Measurements from ENCODE around the gene PACRG. TPM values are rescaled to one million over a fixed set of nuclear protein-coding genes. Genes with fewer than 3 reads are reported as not detected.

PACRG gene
- total RNA-seq, 4 donors from 2014 or later, result 0.95 to 1.3 TPM; not detected in 2

DNA sequence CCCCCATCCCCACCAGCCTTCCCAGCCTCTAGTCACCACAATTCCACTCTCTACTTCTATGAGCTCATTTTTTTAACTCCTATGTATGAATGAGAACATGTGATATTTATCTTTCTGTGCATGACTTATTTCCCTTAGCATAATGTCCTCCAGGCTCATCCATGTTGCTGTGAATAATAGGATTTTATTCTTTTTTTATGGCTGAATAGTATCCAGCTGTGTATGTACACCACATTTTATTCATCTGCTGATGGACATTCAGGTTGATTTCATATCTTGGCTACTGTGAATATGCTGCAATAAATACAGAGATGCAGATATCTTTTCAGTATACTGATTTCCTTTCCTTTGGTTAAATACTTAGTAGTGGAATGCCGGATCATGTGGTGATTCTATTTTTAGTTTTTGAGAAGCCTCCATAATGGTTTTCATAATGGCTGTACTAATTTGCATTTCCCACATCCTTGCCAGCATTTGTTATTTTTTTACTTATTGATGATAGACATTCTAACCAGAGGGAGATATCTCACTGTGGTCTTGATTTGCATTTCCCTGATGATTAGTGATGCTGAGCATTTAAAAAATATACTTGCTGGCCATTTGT, 194.9 kb downstream of the PACRG start:
- no peaks in the 10 kb centered on the region for H3K4me1 ChIP-seq
- peaks cover 0 to 6% (median 6%) of the 10 kb centered on the region in 3 donors for H3K9me3 ChIP-seq
- TF ChIP-seq, protein P1, sequence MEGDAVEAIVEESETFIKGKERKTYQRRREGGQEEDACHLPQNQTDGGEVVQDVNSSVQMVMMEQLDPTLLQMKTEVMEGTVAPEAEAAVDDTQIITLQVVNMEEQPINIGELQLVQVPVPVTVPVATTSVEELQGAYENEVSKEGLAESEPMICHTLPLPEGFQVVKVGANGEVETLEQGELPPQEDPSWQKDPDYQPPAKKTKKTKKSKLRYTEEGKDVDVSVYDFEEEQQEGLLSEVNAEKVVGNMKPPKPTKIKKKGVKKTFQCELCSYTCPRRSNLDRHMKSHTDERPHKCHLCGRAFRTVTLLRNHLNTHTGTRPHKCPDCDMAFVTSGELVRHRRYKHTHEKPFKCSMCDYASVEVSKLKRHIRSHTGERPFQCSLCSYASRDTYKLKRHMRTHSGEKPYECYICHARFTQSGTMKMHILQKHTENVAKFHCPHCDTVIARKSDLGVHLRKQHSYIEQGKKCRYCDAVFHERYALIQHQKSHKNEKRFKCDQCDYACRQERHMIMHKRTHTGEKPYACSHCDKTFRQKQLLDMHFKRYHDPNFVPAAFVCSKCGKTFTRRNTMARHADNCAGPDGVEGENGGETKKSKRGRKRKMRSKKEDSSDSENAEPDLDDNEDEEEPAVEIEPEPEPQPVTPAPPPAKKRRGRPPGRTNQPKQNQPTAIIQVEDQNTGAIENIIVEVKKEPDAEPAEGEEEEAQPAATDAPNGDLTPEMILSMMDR (IDR thresholded peaks at IDR 0.05), result no peak
- TF ChIP-seq POLR2A (IDR thresholded peaks at IDR 0.05), result no peak
- no peaks in the 10 kb centered on the region for H3K36me3 ChIP-seq
- WGBS, 2 donors, result 66 to 73% methylated on average over 1 of the region's 1 CpG
- DNase-seq, result no peak
- intact Hi-C loops (cut with DNase I), result no loop called here
- no peak overlapping the region for H3K27ac ChIP-seq
- H3K27me3 ChIP-seq, result no peaks in the 10 kb centered on the region
- H3K4me3 ChIP-seq, result no peak overlapping the region

DNA sequence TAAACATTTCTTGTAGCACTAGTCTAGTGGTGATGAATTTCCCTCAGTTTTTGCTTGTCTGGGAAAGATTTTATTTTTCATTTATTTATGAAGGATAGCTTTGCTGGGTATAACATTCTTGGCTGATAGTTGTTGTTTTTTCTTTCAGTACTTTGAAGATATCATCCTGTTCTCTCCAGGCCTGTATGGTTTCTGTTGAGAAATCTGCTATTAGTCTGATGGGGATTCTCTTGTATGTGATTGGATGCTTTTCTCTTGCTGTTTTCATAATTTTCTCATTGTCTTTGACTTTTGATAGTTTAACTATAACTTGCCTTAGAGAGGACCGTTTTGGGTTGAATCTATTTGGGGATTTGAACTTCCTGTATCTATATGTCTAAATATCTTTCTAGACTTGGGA, 207.1 kb downstream of the PACRG start:
- Histone ChIP-seq H3K36me3 (no peaks in the 10 kb centered on the region), H3K27me3 (no peaks in the 10 kb centered on the region), H3K9me3 (peaks cover 0 to 18% (median 10%) of the 10 kb centered on the region in 3 donors), H3K4me3 (no peak overlapping the region), H3K4me1 (no peaks in the 10 kb centered on the region), H3K27ac (no peak overlapping the region)
- 45 to 46% methylated on average over 1 of the region's 1 CpG for WGBS, 2 donors
- no peak for DNase-seq
- intact Hi-C loops (cut with DNase I), result no loop called here
- TF ChIP-seq POLR2A (IDR thresholded peaks at IDR 0.05), result no peak
- TF ChIP-seq, protein P1 (IDR thresholded peaks at IDR 0.05), result no peak

- intact Hi-C loops (cut with DNase I), result no loop called here
- no peak for DNase-seq
- 55 to 64% methylated on average over 4 to 5 of the region's 5 CpGs for WGBS, 2 donors
Observed at GRCh38 chr6:162940426-162940825, 212.7 kb downstream of the PACRG start.

GRCh38 chr6:162941128-162941527, 213.4 kb downstream of the PACRG start:
- DNase-seq, result no peak
- H3K9me3 ChIP-seq, result peaks cover 0 to 12% (median 0%) of the 10 kb centered on the region in 3 donors
- intact Hi-C loops (cut with DNase I), result no loop called here

More at GRCh38 chr6:162940426-162940825, 212.7 kb downstream of the PACRG start:
- Histone ChIP-seq H3K4me1 (no peaks in the 10 kb centered on the region), H3K27ac (no peak overlapping the region), H3K27me3 (no peaks in the 10 kb centered on the region), H3K9me3 (peaks cover 0 to 19% (median 0%) of the 10 kb centered on the region in 3 donors), H3K36me3 (no peaks in the 10 kb centered on the region), H3K4me3 (no peak overlapping the region)
- no peak for TF ChIP-seq POLR2A (IDR thresholded peaks at IDR 0.05)
- TF ChIP-seq, protein P1 (IDR thresholded peaks at IDR 0.05), result no peak

DNA sequence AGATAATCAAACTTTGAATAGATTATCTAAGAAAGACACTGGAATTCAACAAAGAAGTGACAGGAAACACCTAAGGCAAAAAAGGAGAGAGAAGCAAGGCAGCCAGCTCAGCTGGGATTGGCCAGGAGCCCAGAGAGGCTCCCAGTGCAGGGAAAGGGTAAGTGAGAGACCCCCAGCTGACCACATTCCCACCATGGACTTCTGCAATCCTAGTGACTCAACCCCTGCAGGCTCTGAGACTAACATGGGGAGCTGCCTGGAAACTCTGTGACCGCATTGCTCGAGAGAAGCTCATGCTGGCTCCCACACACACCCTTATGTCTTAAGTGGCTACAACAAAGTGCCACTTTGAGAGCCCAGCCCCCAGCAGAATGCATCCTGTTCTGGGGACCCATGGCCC, 215.1 kb downstream of the PACRG start:
- intact Hi-C loops (cut with DNase I), result no loop called here
- H3K4me1 ChIP-seq, result no peaks in the 10 kb centered on the region
- H3K27ac ChIP-seq, result no peak overlapping the region
- peaks cover 0 to 10% (median 0%) of the 10 kb centered on the region in 3 donors for H3K9me3 ChIP-seq
- WGBS, 2 donors, result 83 to 89% methylated on average over 2 of the region's 2 CpGs
- TF ChIP-seq, protein P1 (IDR thresholded peaks at IDR 0.05), result no peak
- no peak for TF ChIP-seq POLR2A (IDR thresholded peaks at IDR 0.05)
- H3K27me3 ChIP-seq, result no peaks in the 10 kb centered on the region
- H3K4me3 ChIP-seq, result no peak overlapping the region
- H3K36me3 ChIP-seq, result no peaks in the 10 kb centered on the region
- no peak for DNase-seq

More at GRCh38 chr6:162941128-162941527, 213.4 kb downstream of the PACRG start:
- no peaks in the 10 kb centered on the region for H3K36me3 ChIP-seq
- TF ChIP-seq, protein P1 (IDR thresholded peaks at IDR 0.05), result no peak
- no peak for TF ChIP-seq POLR2A (IDR thresholded peaks at IDR 0.05)
- no peak overlapping the region for H3K4me3 ChIP-seq
- 75% methylated on average over 8 of the region's 8 CpGs for WGBS, 2 donors
- no peaks in the 10 kb centered on the region for H3K4me1 ChIP-seq
- H3K27ac ChIP-seq, result no peak overlapping the region
- no peaks in the 10 kb centered on the region for H3K27me3 ChIP-seq
